Measurements from ENCODE around the gene ZFYVE9. TPM values are rescaled to one million over a fixed set of nuclear protein-coding genes. Genes with fewer than 3 reads are reported as not detected.

Gene ZFYVE9
- total and polyA plus RNA-seq, 2 of the 8 experiments (the other 6 are each of a cell fraction or from before 2014, with no cell fraction given): 5.8 to 26.5 TPM

DNA sequence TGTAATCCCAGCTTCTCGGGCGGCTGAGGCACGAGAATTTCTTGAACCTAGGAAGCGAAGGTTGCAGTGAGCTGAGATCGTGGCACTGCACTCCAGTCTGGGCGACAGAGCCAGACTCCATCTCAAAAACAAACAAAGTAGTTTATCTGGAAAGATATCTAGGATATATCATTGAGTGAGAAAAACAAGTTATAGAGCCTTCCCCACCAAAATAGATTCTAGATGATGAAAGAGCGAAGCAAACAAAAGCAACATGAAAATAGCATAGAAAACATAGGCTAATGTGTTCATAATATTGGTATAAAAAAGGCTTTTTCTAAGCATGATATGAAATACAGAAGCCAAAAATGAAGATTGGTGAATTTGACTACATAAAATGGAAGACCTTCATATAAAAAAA is 52.1 kb downstream of the ZFYVE9 start:
- H2BK12ac ChIP-seq (ENCODE audit: low read depth, low read length): no peak overlapping the region
- no peaks in the 10 kb centered on the region for H3K4me1 ChIP-seq (replicated peaks in 1 of 4; ENCODE audit: control insufficient read depth in 3 of 4, insufficient read depth in 4 of 4, low read length in 3 of 4)
- no peak overlapping the region for H2BK20ac ChIP-seq (ENCODE audit: low read length)
- no peak overlapping the region for H3K4ac ChIP-seq (replicated peaks; ENCODE audit: insufficient read length, low read depth, low read length)
- no peaks in the 10 kb centered on the region for H3K9me3 ChIP-seq (ENCODE audit: insufficient read depth in 2 of 2, low read depth in 1 of 2, low read length in 1 of 2)
- H3K23ac ChIP-seq (ENCODE audit: insufficient read length): no peak overlapping the region
- WGBS, 2 experiments (ENCODE audit: extremely low coverage in 1 of 2, insufficient coverage in 1 of 2, insufficient read length in 1 of 2, insufficient replicate concordance in 2 of 2, low coverage in 1 of 2, low lambda C conversion rate in 2 of 2, missing lambda C conversion rate in 1 of 2): 84% methylated on average over 7 of the region's 7 CpGs; no CpG with 5 or more reads in 1 of the 2 experiments
- no peak overlapping the region for H3K4me2 ChIP-seq (ENCODE audit: insufficient read depth in 1 of 2, low read depth in 2 of 2, low read length in 2 of 2)
- H3K14ac ChIP-seq (ENCODE audit: insufficient read length): no peak overlapping the region
- H3K79me1 ChIP-seq (ENCODE audit: low read depth, low read length): no peaks in the 10 kb centered on the region
- no peak overlapping the region for H2BK15ac ChIP-seq (ENCODE audit: low read length)
- H2AK5ac ChIP-seq (ENCODE audit: low read depth, low read length): no peak overlapping the region
- no peak overlapping the region for H4K8ac ChIP-seq (ENCODE audit: extremely low read depth, insufficient read depth, low read length)
- H3K79me2 ChIP-seq (ENCODE audit: control insufficient read depth in 1 of 2, insufficient read depth in 2 of 2, low read length in 2 of 2): no peaks in the 10 kb centered on the region
- H3K56ac ChIP-seq (replicated peaks; ENCODE audit: insufficient read length, low read depth, low read length): no peak overlapping the region
- no peak overlapping the region for H4K5ac ChIP-seq (ENCODE audit: insufficient read length, low read depth, low read length)
- no peak overlapping the region for H2BK120ac ChIP-seq (replicated peaks; ENCODE audit: low read depth, low read length)
- H3K36me3 ChIP-seq (ENCODE audit: control insufficient read depth in 2 of 4, insufficient read depth in 4 of 4, low read length in 3 of 4): no peaks in the 10 kb centered on the region
- no peak overlapping the region for H2BK5ac ChIP-seq (ENCODE audit: low read depth, low read length)
- no peak overlapping the region for H3K9ac ChIP-seq (replicated peaks in 1 of 4; ENCODE audit: extremely low read depth in 1 of 4, low read depth in 3 of 4, low read length in 3 of 4)
- H2AFZ ChIP-seq (ENCODE audit: low read length): no peak overlapping the region
- no peaks in the 10 kb centered on the region for H3K23me2 ChIP-seq (ENCODE audit: low read depth, low read length)
- no peak overlapping the region for H3K18ac ChIP-seq (ENCODE audit: extremely low read depth, low read length)
- no peak for TF ChIP-seq BRCA1 (IDR thresholded peaks at IDR 0.05; ENCODE audit: low read depth, low read length)
- TF ChIP-seq HDAC2 (IDR thresholded peaks at IDR 0.05; ENCODE audit: borderline replicate concordance in 1 of 2, low read depth in 2 of 2, low read length in 2 of 2): no peak
- TF ChIP-seq TAF7 (optimal IDR thresholded peaks at IDR 0.05; ENCODE audit: borderline replicate concordance, low read depth, low read length): no peak
- TF ChIP-seq PHF8 (conservative IDR thresholded peaks at IDR 0.05; ENCODE audit: low read depth, low read length): no peak
- TF ChIP-seq NRF1 (IDR thresholded peaks at IDR 0.05; ENCODE audit: low read depth, low read length): no peak
- TF ChIP-seq YY1 (IDR thresholded peaks at IDR 0.05; ENCODE audit: low read depth, low read length): no peak
- no peak for TF ChIP-seq POLR2A (IDR thresholded peaks at IDR 0.05; ENCODE audit: control extremely low read depth in 1 of 2, low read depth in 2 of 2, low read length in 2 of 2)
- no peak for TF ChIP-seq POLR2AphosphoS5 (IDR thresholded peaks at IDR 0.05; ENCODE audit: low read depth, low read length)
- no peak for TF ChIP-seq HDAC6 (IDR thresholded peaks at IDR 0.05; ENCODE audit: low read depth, low read length)
- no peak for TF ChIP-seq SIX5 (IDR thresholded peaks at IDR 0.05; ENCODE audit: low read depth, low read length)
- no peak for TF ChIP-seq KDM1A (IDR thresholded peaks at IDR 0.05; ENCODE audit: borderline replicate concordance, low read length)
- no peak overlapping the region for H4K91ac ChIP-seq (replicated peaks; ENCODE audit: insufficient read length, low read length)
- no peaks in the 10 kb centered on the region for H4K20me1 ChIP-seq (replicated peaks in 1 of 2; ENCODE audit: control insufficient read depth in 1 of 2, insufficient read depth in 2 of 2, low read length in 2 of 2)
- H3K27ac ChIP-seq (ENCODE audit: low read depth, low read length): no peak overlapping the region
- FAIRE-seq (no peak), DNase-seq (ENCODE audit: low read depth in 1 of 2, low spot score in 2 of 2) (no peak)
- CTCF ChIA-PET (ENCODE audit: partially characterized antibody): interaction anchor here (0.6 kb wide), 1 partner anchor 104 kb away, joined by 3 read pairs; no protein-coding TSS in a partner anchor
- no peaks in the 10 kb centered on the region for H3K27me3 ChIP-seq (replicated peaks in 1 of 4; ENCODE audit: control insufficient read depth in 3 of 4, extremely low read depth in 1 of 4, insufficient read depth in 3 of 4, low read length in 3 of 4)
- H3K4me3 ChIP-seq (ENCODE audit: extremely low read depth in 1 of 4, insufficient read depth in 2 of 4, low read depth in 3 of 4, low read length in 4 of 4): no peak overlapping the region
- POLR2A ChIA-PET (ENCODE audit: partially characterized antibody): interaction anchor here (0.7 to 1.1 kb wide), 3 partner anchors 10 to 29 kb away, joined by 3 read pairs; no protein-coding TSS in a partner anchor

Measured in H1 (cell line).